DND-41 (cell line): ENCODE results near the gene MAPK6.

Experiments
- CTCF ChIP-seq: IDR thresholded peaks from 2 replicates; pipeline ENCODE4 v1.5.1; 2012; ENCODE audit warnings: borderline replicate concordance, low read length, moderate library complexity, mild to moderate bottlenecking; ENCODE audit not compliant: poor library complexity, severe bottlenecking; ENCODE audit errors: extremely low read depth
- EZH2 ChIP-seq: IDR thresholded peaks from 3 replicates; pipeline ENCODE4 v1.6.1; 2012; ENCODE audit warnings: borderline replicate concordance, low read depth, mild to moderate bottlenecking, moderate library complexity, low read length, inconsistent platforms; ENCODE audit not compliant: severe bottlenecking

DNA sequence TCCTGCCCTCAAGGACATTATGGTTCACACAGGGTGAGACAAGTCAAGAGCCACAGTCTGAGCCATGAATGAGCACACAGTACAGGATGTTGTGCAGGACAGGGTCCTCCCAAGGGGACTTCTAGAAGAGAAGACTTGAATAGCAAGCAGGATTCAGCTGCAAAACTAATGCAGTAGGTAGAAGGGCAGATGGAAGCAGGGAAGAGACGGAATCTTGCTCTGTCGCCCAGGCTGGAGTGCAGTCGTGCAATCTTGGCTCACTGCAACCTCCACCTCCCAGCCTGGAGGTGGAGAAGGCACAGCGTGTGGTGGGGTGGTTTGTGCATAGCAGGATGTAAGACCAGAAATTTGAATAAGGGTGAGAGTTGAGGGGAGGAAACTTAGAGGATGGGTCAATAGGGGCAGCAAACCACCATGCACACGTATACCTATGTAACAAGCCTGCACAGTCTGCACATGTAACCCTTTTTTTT is 85.5 kb downstream of the MAPK6 start:
- TF ChIP-seq CTCF (no peak), EZH2 (no peak)
